Frontal cortex (tissue), 4 donors: ENCODE data around the gene SOCS7. TPM values are rescaled to one million over a fixed set of nuclear protein-coding genes. Genes with fewer than 3 reads are reported as not detected.
"Not testable (repeated sequence)": the region's sequence is repeated elsewhere in the genome, so short reads cannot be mapped to it uniquely, and the experiment has no call there.

Experiments used
- DNase-seq, 2 donors: peaks; one replicate each; pipeline ENCODE4 v3.0.0; 2012; ENCODE audit warnings: low spot score in 2 of 2
- FAIRE-seq: peaks from 2 replicates; lab custom pipeline; 2012; peaks lifted over from hg19 to GRCh38; lab: Jason Lieb, UNC
- total RNA-seq: library from RNA; depleted of rRNA; stranded (reverse); fragments of >200 nt; gene quantifications from one replicate; pipeline ENCODE4 v1.2.3, GENCODE V29; 2014
- donor health status: control.
- donor health status: control.
- donor health status: control.

SOCS7 gene
- total RNA-seq, 1 donor from 2014 or later = 51.0 TPM

- no peak for FAIRE-seq
- DNase-seq = no peak
These were observed 79.2 kb downstream of the SOCS7 start for GRCh38 chr17:38430822-38431221.

GRCh38 chr17:38431346-38432145 lies 79.9 kb downstream of the SOCS7 start:
- DNase-seq (peak in 1 of 2 donors; percentile 71), FAIRE-seq (no peak)

GRCh38 chr17:38434178-38434665 lies 82.6 kb downstream of the SOCS7 start:
- FAIRE-seq = no peak
- peak in 1 of 2 donors; percentile 41 for DNase-seq

GRCh38 chr17:38435795-38436194 lies 84.2 kb downstream of the SOCS7 start:
- DNase-seq = no peak
- no peak for FAIRE-seq

- DNase-seq (no peak), FAIRE-seq (no peak)
These were observed 84.7 kb downstream of the SOCS7 start for GRCh38 chr17:38436386-38436785.

- FAIRE-seq, DNase-seq: not testable (repeated sequence)
These were observed 85.7 kb downstream of the SOCS7 start for GRCh38 chr17:38437313-38437712.

- FAIRE-seq (no peak), DNase-seq (no peak)
These were observed 87.8 kb downstream of the SOCS7 start for GRCh38 chr17:38439436-38439835.

- FAIRE-seq = no peak
These were observed 89.2 kb downstream of the SOCS7 start for GRCh38 chr17:38440614-38441397.

GRCh38 chr17:38441429-38442061 lies 89.9 kb downstream of the SOCS7 start:
- DNase-seq (no peak), FAIRE-seq (no peak)

More at GRCh38 chr17:38440614-38441397, 89.2 kb downstream of the SOCS7 start:
- no peak for DNase-seq

- FAIRE-seq (no peak), DNase-seq (no peak)
These were observed 90.9 kb downstream of the SOCS7 start for GRCh38 chr17:38442548-38442947.

GRCh38 chr17:38443356-38444031 lies 91.8 kb downstream of the SOCS7 start:
- FAIRE-seq (no peak), DNase-seq (no peak)

- DNase-seq = peak in 1 of 2 donors; percentile 82
- no peak for FAIRE-seq
These were observed 92.5 kb downstream of the SOCS7 start for GRCh38 chr17:38444151-38444550.

GRCh38 chr17:38447502-38448085 lies 96.0 kb downstream of the SOCS7 start:
- DNase-seq (no peak), FAIRE-seq (no peak)

- FAIRE-seq = no peak
These were observed 96.6 kb downstream of the SOCS7 start for GRCh38 chr17:38448208-38448771.

GRCh38 chr17:38449364-38449763 lies 97.7 kb downstream of the SOCS7 start:
- DNase-seq = no peak
- FAIRE-seq = no peak

More at GRCh38 chr17:38448208-38448771, 96.6 kb downstream of the SOCS7 start:
- DNase-seq = no peak

GRCh38 chr17:38450557-38451029 lies 98.9 kb downstream of the SOCS7 start:
- FAIRE-seq (no peak), DNase-seq (no peak)

- FAIRE-seq (no peak), DNase-seq (no peak)
These were observed 99.6 kb downstream of the SOCS7 start for GRCh38 chr17:38451030-38451839.
